Prostate gland (tissue), 2 donors: Measurements from ENCODE around the gene ESX1. TPM values are rescaled to one million over a fixed set of nuclear protein-coding genes. Genes with fewer than 3 reads are reported as not detected.

Experiments
- DNase-seq: peaks from one replicate; pipeline ENCODE4 v3.0.0-alpha.2; 2019; ENCODE audit warnings: low spot score
- H3K27ac ChIP-seq, 2 donors: fragments of 200-600 bp; sonication (generic); 2 replicates each; pipeline ENCODE4 v1.5.1; 2017 to 2019
- H3K27me3 ChIP-seq: fragments of 200-600 bp; sonication (generic); replicated peaks from 2 replicates; pipeline ENCODE4 v1.5.1; 2019; ENCODE audit not compliant: insufficient read depth
- H3K36me3 ChIP-seq, 2 donors: fragments of 200-600 bp; sonication (generic); 1 replicate in 1 of 2; 2 replicates in 1 of 2; pipeline versions ENCODE4 v1.5.1 to v1.8.1; 2017 to 2019
- H3K4me1 ChIP-seq: fragments of 200-600 bp; sonication (generic); replicated peaks from 2 replicates; pipeline ENCODE4 v1.5.1; 2019
- H3K4me3 ChIP-seq, 2 donors: fragments of 200-600 bp; sonication (generic); 2 replicates each; pipeline ENCODE4 v1.5.1; 2017 to 2019
- H3K9me3 ChIP-seq: fragments of 200-600 bp; sonication (generic); 2 replicates; pipeline ENCODE4 v1.5.1; 2017
- POLR2A ChIP-seq: fragments of 450-650 bp; IDR thresholded peaks from one replicate; pipeline ENCODE4 v1.6.1; 2016; ENCODE audit warnings: antibody characterized with exemption, mild to moderate bottlenecking
- POLR2AphosphoS5 ChIP-seq: sonication (generic); formaldehyde crosslinking; IDR thresholded peaks from one replicate; pipeline ENCODE4 v1.6.1; 2017; ENCODE audit warnings: antibody characterized with exemption
- WGBS: methylation state at CpG from one replicate; pipeline ENCODE4 v1.1.5; 2018; 5-methylcytosine and 5-hydroxymethylcytosine counted together
- intact Hi-C: fragments of 100-400 bp; cut with DNase I; formaldehyde crosslinking; loops from one replicate; pipeline ENCODE4 v1.14.2; 2022
- total RNA-seq, 2 donors: library from RNA; depleted of rRNA; stranded (reverse); fragments of >200 nt; gene quantifications; one replicate each; pipeline ENCODE4 v1.1.0, GENCODE V29; 2016
- TF ChIP-seq, protein P1 (sequence below), 4 experiments: fragments of 200-600 bp in 2 of 4; fragments of 450-650 bp in 2 of 4; sonication (generic) in 2 of 4; IDR thresholded peaks; 1 replicate in 3 of 4; 2 replicates in 1 of 4; pipeline ENCODE4 v1.5.1; 2016 to 2019; ENCODE audit warnings: antibody characterized with exemption in 4 of 4, mild to moderate bottlenecking in 2 of 4, moderate library complexity in 2 of 4

ESX1 gene
- total RNA-seq, 2 donors from 2014 or later: 31.9 TPM; not detected in 1

DNA sequence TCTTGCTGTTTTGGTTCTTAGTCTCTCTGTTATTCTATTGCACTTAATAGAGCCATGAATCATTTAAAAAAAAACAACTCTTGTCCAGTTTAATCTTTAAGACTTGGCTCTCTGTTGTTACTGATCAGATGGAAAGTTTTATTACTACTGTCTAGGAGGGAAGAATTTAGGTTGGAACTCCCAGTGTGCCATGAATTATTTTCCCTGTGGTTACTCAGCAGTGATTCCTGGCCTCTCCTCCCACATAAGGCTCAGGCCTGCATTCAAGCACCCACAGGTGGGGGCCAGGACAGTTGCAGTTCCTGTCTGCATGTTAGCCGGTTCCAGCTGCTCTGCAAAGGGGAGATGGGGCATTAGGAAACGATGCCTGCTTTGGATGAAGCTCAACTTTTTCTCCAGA lies 29.8 kb upstream of the ESX1 start:
- DNase-seq: no peak
- no peak overlapping the region for H3K27ac ChIP-seq

DNA sequence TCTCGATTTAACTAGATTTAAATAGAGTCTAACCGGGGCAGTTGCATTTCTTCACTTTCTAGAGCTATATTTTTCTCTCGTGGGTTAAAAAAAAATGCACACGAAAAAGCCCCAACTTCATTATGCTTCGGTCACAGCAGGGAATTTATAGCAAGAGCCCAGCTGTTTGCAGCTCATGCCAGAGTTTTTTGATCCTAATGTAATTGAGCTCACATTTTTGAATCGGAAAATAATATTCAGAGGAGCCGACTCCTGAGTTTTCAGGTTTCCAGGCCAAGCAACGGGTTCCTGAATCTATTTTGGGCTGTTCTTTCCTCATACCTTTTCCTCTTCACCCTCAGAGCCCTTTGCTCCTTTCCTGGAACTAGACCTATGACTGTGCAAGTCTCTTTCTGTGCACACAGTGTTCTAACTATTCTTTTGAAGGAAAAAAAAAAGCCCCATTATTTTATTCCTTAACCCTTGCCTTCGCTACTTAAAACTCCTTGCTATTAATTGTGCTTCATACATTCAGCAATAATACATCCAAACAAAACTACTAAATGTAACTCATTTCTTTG lies 27.5 kb upstream of the ESX1 start:
- Histone ChIP-seq H3K27ac (no peak overlapping the region), H3K4me1 (no peaks in the 10 kb centered on the region), H3K4me3 (no peak overlapping the region), H3K36me3 (no peaks in the 10 kb centered on the region), H3K9me3 (no peaks in the 10 kb centered on the region), H3K27me3 (no peaks in the 10 kb centered on the region)
- TF ChIP-seq, protein P1, sequence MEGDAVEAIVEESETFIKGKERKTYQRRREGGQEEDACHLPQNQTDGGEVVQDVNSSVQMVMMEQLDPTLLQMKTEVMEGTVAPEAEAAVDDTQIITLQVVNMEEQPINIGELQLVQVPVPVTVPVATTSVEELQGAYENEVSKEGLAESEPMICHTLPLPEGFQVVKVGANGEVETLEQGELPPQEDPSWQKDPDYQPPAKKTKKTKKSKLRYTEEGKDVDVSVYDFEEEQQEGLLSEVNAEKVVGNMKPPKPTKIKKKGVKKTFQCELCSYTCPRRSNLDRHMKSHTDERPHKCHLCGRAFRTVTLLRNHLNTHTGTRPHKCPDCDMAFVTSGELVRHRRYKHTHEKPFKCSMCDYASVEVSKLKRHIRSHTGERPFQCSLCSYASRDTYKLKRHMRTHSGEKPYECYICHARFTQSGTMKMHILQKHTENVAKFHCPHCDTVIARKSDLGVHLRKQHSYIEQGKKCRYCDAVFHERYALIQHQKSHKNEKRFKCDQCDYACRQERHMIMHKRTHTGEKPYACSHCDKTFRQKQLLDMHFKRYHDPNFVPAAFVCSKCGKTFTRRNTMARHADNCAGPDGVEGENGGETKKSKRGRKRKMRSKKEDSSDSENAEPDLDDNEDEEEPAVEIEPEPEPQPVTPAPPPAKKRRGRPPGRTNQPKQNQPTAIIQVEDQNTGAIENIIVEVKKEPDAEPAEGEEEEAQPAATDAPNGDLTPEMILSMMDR (IDR thresholded peaks at IDR 0.05): no peak
- TF ChIP-seq POLR2A (no peak), POLR2AphosphoS5 (no peak)
- no peak for DNase-seq
- whole genome bisulfite sequencing: 29% methylated on average over 9 of the region's 9 CpGs
- intact Hi-C loops: no loop called here

More for the DNA sequence above, 29.8 kb upstream of the ESX1 start:
- H3K27me3 ChIP-seq: no peaks in the 10 kb centered on the region
- intact Hi-C loops: no loop called here
- no peak overlapping the region for H3K4me3 ChIP-seq
- no peaks in the 10 kb centered on the region for H3K9me3 ChIP-seq
- H3K4me1 ChIP-seq: no peaks in the 10 kb centered on the region
- WGBS: 53% methylated on average over 2 of the region's 2 CpGs
- TF ChIP-seq, protein P1 (IDR thresholded peaks at IDR 0.05): no peak
- no peak for TF ChIP-seq POLR2A
- no peaks in the 10 kb centered on the region for H3K36me3 ChIP-seq

DNA sequence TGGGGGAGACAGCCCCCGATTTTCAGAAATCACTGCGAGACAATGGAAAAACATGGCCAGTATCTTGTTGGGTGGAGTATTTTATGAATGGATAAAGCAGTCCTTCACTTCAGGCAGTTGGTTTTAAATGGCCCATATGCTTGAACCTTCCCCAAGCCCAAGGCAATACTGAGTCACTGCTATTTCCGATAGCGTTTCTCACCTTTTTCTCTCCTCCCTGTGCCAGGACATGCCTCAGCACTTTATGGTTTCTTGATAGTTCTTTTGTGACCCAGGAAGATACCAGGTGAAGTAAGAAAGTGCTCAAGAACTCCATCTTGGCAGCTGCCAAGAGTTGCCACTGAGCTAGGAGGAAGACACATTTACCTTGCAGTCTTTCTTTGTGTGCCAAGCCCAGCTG lies 26.8 kb upstream of the ESX1 start:
- Histone ChIP-seq H3K9me3 (no peaks in the 10 kb centered on the region), H3K27ac (no peak overlapping the region), H3K36me3 (no peaks in the 10 kb centered on the region), H3K4me3 (no peak overlapping the region), H3K4me1 (no peaks in the 10 kb centered on the region), H3K27me3 (no peaks in the 10 kb centered on the region)
- WGBS: 85% methylated on average over 4 of the region's 4 CpGs
- no peak for TF ChIP-seq POLR2A
- TF ChIP-seq, protein P1 (IDR thresholded peaks at IDR 0.05): no peak
- intact Hi-C loops: no loop called here
- DNase-seq: no peak

DNA sequence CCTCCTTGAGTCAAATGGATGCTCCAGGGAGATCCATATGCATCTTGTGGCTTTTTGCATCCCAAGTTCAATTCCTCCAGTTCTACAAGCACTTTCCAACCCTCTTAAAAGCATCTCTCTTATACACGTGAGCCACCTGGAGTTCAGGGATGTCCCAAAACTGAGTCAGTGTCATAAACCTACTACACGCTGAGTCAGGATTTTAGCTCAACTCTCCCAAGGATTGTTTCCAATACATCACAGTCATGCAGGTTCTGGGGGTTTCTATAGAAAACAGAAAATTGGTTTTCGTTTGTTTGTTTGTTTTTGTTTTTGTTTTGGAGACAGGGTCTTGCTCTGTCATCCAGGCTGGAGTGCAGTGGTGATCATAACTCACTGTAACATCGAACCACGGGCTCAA lies 25.9 kb upstream of the ESX1 start:
- TF ChIP-seq POLR2AphosphoS5 (no peak), POLR2A (no peak)
- TF ChIP-seq, protein P1 (IDR thresholded peaks at IDR 0.05): no peak
- 78% methylated on average over 5 of the region's 5 CpGs for WGBS

DNA sequence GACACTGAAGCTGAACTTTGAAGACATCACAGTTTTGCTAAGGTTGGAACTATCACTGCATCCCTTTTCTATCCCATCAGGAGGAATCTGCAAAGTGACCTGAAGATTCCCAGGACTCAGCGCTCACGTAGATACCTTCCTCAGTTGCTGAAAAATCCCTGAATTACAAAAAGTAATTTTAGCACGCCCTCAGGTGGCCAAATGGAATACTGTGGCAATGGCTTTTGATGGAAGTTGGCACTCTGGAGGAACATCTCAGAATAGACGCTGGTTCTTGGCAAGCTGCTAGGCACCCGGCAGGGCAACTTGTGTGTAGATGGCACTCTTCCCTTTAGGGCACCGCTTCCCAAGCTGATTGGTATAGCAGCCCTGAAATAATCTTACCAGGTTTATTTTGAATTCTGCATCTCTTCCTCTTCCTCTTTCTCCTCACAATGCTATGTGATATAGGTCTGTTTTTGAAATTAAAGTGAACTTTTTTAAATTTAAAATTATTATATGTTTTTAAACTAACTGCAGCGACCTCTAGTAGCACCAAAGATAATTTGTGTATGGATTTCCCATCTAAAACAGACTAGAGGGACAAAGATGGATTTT lies 16.3 kb upstream of the ESX1 start:
- intact Hi-C loops: no loop called here

More for the DNA sequence above, 25.9 kb upstream of the ESX1 start:
- Histone ChIP-seq H3K27ac (no peak overlapping the region), H3K9me3 (no peaks in the 10 kb centered on the region), H3K4me1 (no peaks in the 10 kb centered on the region), H3K27me3 (no peaks in the 10 kb centered on the region), H3K36me3 (no peaks in the 10 kb centered on the region), H3K4me3 (no peak overlapping the region)
- no peak for DNase-seq
- intact Hi-C loops: no loop called here

More for the DNA sequence above, 16.3 kb upstream of the ESX1 start:
- H3K27ac ChIP-seq: no peak overlapping the region
- H3K9me3 ChIP-seq: no peaks in the 10 kb centered on the region
- H3K36me3 ChIP-seq: no peaks in the 10 kb centered on the region
- peak; percentile 33 for DNase-seq
- TF ChIP-seq POLR2AphosphoS5 (peak; percentile 31), POLR2A (no peak)
- TF ChIP-seq, protein P1 (IDR thresholded peaks at IDR 0.05): peak in 3 of 4 experiments; percentile 35 to 50 (median 50)
- no peaks in the 10 kb centered on the region for H3K27me3 ChIP-seq
- H3K4me1 ChIP-seq: no peaks in the 10 kb centered on the region
- 0% methylated on average over 7 of the region's 7 CpGs for WGBS
- no peak overlapping the region for H3K4me3 ChIP-seq
